ENCODE measurements around the gene LPCAT3.

LPCAT3 gene

DNA sequence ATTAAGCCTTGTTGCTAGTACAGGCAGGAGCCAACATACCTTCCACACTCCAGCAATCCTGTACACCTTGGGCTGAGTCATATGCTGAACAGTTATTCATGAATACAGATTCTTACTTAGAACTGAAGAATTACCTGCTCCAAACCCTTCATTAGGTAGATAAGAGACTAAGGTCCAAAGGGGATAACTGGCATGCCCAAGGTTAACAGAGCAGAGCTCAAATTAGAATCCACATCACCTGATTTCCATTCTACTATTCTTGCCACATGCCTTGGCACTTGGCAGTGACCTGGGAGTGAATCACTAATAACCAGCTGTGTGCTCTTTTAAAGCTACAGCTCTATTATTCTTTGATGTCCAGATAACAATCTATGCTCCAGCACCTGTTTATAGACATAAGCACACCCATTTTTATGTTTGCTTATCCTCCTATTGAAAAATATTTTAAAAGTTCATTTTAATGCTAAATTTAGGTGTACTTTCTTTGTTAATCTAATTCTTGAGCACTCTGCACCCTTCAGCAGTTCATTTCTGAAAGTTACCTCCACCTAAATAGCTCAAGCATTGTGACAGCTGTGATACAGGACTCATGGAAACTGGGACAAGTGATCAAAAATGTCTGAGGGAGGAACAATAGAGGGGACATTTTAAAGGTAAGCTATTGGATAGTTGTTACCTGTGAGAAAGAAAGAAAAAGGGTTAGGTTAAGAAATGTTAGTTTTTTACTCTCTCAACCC, 19.4 kb downstream of the LPCAT3 start:
- no peak for DNase-seq
- no peak for TF ChIP-seq GATA1 (IDR thresholded peaks at IDR 0.05; ENCODE audit: low read depth, low read length)
- no peak for TF ChIP-seq POLR2A (IDR thresholded peaks at IDR 0.05; ENCODE audit: low read length)

DNA sequence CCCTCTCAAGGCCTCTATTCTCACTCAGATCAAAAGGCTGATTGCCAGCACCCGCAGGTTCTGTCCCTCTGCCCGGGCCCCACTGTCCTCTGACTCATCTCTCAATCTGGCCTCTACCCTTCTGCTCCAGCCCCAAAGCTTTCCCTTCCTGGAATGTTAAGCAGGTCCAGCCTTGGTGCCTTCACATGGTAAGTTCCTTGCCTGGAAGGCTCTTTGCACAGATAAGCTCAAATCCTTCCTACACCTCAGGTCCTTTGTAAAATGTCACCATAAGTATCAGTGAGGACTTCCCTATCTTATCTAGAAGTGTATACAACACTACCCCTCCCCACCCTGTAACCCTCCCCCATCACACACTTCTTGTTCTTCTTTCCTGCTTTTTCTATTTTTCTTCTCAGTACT, 22.2 kb downstream of the LPCAT3 start:
- TF ChIP-seq GATA1 (IDR thresholded peaks at IDR 0.05; ENCODE audit: low read depth, low read length), result no peak
- DNase-seq, result peak; percentile 53 to 65

DNA sequence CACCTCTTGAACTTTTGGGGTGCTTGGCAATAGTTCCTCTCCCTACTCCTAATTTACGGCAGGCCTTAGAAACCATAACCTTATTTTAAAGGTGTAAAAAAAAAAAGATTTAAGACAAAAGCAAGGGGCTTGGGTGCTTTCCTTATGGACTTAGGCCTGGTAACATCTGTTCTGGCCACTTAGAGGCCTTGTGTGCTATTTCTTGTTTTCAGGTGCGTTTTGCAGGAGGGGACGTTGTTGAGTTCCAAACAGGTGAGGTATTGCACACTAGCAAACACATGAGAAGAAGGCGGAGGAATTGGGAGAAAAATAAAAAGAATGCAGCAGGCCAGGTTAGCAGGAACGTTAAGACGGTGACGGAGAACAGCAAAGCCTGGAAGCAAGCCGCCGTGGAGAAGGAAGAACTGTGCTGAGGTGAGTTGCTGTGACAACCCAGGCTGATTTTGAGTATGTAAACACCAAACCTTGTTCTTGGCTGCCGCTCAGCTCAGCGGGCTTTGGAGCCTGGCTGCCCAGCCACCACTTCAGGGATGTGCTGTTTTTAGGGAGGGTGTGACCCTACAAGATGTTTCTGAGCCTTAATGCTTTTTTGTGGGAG, 30.2 kb downstream of the LPCAT3 start:
- TF ChIP-seq POLR2A (IDR thresholded peaks at IDR 0.05; ENCODE audit: low read length), result no peak
- TF ChIP-seq GATA1 (IDR thresholded peaks at IDR 0.05; ENCODE audit: low read depth, low read length), result no peak
- DNase-seq, result no peak

DNA sequence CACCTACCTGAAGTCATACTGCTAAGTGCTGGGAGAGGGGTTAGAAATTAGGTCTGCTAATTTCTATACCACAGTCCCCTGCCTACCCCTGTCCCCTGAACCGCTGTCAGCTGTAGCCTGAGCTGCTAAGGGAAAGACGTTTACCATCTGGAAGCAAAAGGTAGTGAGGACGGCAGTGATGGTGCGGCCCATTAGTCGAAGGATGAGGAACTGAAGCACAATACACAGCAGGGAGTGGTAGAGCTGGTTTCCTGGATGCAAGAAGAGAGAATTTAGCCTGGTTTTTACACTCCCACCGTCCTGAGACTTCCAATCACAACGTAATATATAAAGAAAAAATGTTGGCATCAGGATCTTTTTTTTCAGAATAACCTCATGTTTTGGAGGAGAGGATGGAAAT, 35.7 kb downstream of the LPCAT3 start:
- no peak for DNase-seq
- TF ChIP-seq POLR2A (IDR thresholded peaks at IDR 0.05; ENCODE audit: low read length) (no peak), GATA1 (IDR thresholded peaks at IDR 0.05; ENCODE audit: low read depth, low read length) (no peak)

DNA sequence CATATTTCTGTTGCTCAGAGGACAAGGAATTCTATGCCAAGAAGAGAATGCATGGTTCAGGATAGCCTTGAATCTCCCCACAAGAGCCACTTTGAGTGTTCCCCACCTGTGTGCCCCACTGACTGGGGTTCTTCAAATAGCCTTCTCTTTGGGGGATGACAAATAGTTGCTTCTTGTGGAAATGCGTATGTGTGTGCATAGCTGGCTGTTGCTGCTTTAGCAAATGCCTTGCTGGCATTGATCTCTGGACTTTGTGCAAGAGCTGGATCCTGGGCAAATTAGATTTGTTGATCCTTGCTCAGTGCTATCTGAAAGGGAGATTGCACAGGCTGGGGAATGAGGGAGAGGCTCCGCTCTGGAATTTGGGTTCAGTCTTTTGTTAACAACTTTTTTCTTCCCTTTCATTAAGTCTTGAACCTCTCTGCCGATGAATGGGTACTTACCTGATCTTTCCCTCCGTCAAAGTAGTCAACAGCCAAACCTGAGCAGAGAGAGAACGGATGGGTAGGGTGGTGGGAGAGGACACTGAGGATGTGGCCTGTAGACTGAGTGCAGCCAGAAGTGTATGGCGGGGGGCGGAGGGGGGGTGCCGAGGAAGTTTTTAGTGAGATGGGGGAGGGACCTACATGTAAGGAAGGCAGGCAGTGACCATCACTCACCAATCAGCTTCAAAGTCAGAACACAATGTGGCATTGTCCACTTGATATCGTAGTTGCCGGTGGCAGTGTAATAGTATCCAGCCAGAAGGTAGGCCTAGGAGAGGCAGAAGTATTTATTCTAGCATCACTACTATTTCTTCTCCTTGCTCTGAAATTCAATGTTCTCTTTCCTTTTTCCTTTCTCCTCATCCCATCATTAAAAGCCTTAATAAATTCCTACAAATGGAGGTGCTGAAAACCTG, 36.9 kb downstream of the LPCAT3 start:
- DNase-seq, result no peak
- no peak for TF ChIP-seq POLR2A (IDR thresholded peaks at IDR 0.05; ENCODE audit: low read length)
- TF ChIP-seq GATA1 (IDR thresholded peaks at IDR 0.05; ENCODE audit: low read depth, low read length), result no peak

DNA sequence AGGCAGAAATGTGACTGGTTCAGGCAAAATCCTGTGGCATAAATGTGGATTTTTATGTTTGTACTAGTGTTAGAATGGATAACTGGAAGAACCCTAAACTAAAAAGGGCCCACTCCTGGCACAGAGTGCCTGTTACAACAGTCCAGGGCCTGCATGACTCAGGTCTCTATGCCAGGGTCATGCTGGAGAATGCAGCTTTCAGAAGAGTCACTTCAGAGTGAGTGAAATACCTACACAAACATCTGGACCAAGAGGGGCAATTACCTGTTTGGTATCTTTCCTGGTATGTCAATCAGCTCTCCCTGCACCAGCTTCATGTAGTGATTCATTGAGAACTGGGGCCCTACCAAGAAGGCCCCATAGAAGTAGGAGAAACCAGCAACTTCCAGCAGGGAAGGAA, 37.5 kb downstream of the LPCAT3 start:
- TF ChIP-seq GATA1 (IDR thresholded peaks at IDR 0.05; ENCODE audit: low read depth, low read length), result no peak
- no peak for TF ChIP-seq POLR2A (IDR thresholded peaks at IDR 0.05; ENCODE audit: low read length)
- no peak for DNase-seq

DNA sequence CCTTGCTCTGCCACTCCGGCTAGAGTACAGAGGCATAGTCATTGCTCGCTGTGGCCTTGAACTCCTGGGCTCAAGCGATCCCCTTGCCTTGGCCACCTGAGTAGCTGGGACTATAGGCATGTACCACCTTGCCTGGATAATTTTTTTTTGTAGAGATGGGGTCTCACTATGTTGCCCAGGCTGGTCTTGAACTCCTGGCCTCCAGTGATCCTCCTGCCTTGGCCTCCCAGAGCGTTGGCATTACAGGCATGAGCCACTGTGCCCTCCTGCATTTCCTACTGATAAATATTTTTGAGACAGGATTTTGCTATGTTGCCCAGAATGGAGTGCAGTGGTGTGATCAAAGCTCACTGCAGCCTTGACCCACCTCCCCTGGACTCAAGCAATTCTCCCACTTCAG, 38.2 kb downstream of the LPCAT3 start:
- no peak for TF ChIP-seq POLR2A (IDR thresholded peaks at IDR 0.05; ENCODE audit: low read length)
- TF ChIP-seq GATA1 (IDR thresholded peaks at IDR 0.05; ENCODE audit: low read depth, low read length), result no peak
- DNase-seq, result no peak

DNA sequence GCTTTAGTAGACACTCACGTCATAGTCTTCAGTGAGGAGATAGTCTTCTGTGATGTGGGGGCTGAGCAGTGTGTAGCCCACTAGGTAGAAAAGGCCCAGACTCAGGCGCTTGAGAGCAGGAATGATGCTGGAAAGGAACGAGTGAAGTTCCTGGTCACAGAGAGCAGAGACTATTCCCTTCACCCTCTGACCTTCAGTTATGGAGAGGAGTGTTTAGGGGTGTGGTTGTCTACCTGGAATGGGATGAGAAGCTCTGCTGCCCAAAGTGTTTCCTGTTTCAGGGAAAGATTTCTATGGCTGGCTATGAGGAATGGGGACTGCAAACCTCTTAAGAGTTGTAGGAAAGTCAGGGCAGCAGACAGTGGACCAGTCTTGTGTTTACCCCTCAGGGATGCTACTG, 38.8 kb downstream of the LPCAT3 start:
- TF ChIP-seq GATA1 (IDR thresholded peaks at IDR 0.05; ENCODE audit: low read depth, low read length) (no peak), POLR2A (IDR thresholded peaks at IDR 0.05; ENCODE audit: low read length) (no peak)
- DNase-seq, result no peak

DNA sequence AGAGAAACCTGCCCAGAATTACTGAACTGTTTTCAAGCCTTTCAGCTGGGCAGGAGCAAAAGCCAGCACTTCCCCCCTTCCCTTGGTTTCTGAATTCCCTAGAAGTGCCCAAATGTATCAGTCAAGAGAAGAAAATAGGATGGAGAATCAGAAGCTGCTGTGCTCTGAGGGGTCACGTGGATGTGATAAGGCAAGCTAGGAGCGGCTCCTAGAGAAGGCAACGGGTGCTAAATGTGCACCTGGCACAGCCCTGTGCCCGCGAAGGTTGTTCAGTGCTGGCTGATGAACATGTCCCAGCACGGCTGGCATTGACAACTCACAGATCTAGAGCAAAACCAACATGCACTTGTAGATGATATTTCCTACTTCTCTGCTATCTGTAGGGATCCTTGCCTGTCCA, 39.3 kb downstream of the LPCAT3 start:
- no peak for DNase-seq
- TF ChIP-seq POLR2A (IDR thresholded peaks at IDR 0.05; ENCODE audit: low read length) (no peak), GATA1 (IDR thresholded peaks at IDR 0.05; ENCODE audit: low read depth, low read length) (no peak)

DNA sequence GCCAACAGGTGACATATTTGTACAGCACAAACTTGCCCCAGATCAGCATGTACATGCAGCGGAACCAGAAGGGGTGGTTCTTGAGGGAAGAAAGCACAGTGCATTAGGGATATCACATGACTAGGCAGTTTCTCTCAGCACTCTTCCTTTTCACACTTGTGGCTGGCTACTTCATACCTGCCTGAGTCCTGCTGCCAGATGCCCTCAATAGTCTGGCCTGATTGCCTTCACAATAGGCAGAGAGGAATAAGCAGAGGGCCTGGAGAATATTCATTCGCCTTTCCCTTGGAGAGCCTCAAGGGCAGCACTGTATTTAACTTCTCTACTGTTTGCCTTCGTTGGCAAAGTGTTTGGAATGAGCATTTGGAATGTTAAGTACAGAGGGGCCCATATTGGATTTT, 39.7 kb downstream of the LPCAT3 start:
- peak in 1 of 2 experiments; percentile 18 for DNase-seq

DNA sequence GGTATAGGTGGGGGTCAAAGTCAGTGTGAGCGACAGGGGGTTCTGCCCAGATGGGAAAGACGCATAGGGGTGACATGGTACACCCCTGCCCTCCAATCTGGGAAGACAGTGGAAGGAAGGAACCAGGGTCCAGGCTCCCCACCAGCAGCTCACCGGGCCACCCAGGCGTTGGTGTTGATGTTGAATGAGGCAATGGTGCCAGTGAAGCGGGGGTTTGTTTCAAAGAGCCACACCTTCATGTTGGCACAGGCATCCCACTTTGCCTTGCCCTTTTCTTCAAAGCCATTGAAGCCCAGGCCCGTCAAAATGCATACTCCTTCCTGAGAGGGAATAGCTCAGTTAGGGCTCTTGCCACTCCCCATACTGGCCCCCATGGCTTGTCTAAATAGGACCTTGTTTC, 40.1 kb downstream of the LPCAT3 start:
- no peak for TF ChIP-seq POLR2A (IDR thresholded peaks at IDR 0.05; ENCODE audit: low read length)
- no peak for TF ChIP-seq GATA1 (IDR thresholded peaks at IDR 0.05; ENCODE audit: low read depth, low read length)
- no peak for DNase-seq

More for the DNA sequence above, 39.7 kb downstream of the LPCAT3 start:
- TF ChIP-seq POLR2A (IDR thresholded peaks at IDR 0.05; ENCODE audit: low read length) (no peak), GATA1 (IDR thresholded peaks at IDR 0.05; ENCODE audit: low read depth, low read length) (no peak)

DNA sequence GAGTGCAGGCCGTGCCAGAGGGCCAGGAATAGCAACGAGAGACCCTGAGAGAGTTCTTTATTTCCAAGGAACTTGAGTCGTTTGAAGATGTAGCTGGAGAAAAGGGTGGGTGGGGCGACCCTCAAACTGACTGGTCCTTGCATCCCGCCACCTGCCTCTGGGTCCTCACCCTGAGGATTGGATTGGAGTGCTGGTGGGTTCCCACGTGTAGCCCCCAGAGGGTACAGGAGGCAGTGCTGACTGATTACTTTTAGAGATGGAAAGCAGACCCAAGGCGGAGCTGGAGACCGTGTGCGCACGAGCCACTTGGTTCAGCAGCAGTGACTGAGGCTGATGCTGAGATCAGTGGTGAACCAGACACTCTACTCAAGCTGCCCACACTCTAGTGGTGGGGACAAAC, 40.6 kb downstream of the LPCAT3 start:
- DNase-seq, result no peak
- TF ChIP-seq GATA1 (IDR thresholded peaks at IDR 0.05; ENCODE audit: low read depth, low read length) (no peak), POLR2A (IDR thresholded peaks at IDR 0.05; ENCODE audit: low read length) (no peak)

DNA sequence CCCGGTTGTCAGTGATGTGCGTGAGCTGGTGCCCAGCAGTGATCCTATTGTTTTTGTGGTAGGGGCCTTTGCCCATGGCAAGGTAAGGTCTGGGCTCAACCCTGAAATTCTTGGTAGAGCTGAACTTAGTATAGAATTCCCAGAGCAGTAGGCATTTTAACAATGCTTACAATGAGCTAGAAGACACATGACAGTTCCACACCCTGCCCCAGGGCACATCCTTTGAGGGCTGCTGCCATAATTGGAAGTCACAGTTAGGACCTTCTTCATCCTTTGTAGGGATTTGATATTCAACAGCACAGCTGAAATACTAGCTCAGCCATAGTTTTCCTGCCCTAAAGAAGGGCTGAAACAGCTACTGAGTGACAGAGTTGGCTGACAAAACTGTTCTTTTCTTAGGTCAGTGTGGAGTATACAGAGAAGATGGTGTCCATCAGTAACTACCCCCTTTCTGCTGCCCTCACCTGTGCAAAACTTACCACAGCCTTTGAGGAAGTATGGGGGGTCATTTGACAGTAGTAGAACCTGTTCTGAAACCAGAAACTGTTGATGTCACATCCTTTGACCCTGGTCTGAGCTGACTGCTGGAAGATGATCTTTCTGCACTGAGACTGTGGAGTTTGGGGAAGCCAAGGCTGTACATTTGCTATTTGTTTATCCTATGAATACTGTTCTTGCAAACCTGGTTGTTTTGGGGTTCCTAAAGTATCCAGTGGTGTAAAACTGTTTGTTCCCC, 42.8 kb downstream of the LPCAT3 start:
- DNase-seq, result no peak
- peak; percentile 26 for TF ChIP-seq POLR2A (IDR thresholded peaks at IDR 0.05; ENCODE audit: low read length)
- TF ChIP-seq GATA1 (IDR thresholded peaks at IDR 0.05; ENCODE audit: low read depth, low read length), result no peak

DNA sequence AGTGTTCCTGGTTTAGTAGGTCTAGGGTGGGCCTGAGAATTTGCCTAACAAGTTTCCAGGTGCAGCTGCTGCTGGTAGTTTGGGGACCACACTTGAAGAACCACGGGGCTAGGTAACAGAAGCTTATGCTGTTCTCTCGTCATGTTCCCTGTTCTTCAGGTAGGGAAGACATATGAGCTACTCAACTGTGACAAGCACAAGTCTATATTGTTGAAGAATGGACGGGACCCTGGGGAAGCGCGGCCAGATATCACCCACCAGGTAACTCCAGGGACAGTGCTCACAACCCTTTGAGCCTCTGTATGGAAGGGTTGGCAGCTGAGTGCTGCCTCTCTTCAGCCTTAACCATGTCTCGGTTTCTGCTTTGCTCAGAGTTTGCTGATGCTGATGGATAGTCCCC, 44.1 kb downstream of the LPCAT3 start:
- DNase-seq, result no peak
- no peak for TF ChIP-seq POLR2A (IDR thresholded peaks at IDR 0.05; ENCODE audit: low read length)
- no peak for TF ChIP-seq GATA1 (IDR thresholded peaks at IDR 0.05; ENCODE audit: low read depth, low read length)
